Esophagus muscularis mucosa (tissue), 4 donors: Measurements from ENCODE around the gene PGA3. TPM values are rescaled to one million over a fixed set of nuclear protein-coding genes. Genes with fewer than 3 reads are reported as not detected.
"Not testable (repeated sequence)": the region's sequence is repeated elsewhere in the genome, so short reads cannot be mapped to it uniquely, and the experiment has no call there.

ENCODE experiments used
- DNase-seq: peaks from one replicate; pipeline ENCODE4 v3.0.0-alpha.2; 2017; ENCODE audit errors: extremely low spot score
- H3K27ac ChIP-seq, 4 donors: fragments of 200-600 bp; sonication (generic); replicated peaks in 1 of 4; 1 replicate in 3 of 4; 2 replicates in 1 of 4; pipeline ENCODE4 v1.5.1; 2016 to 2019; ENCODE audit warnings: mild to moderate bottlenecking in 1 of 4
- H3K27me3 ChIP-seq, 4 donors: fragments of 200-600 bp; sonication (generic); one replicate each; pipeline versions ENCODE4 v1.5.1 to v1.6.0; 2016 to 2019
- H3K36me3 ChIP-seq, 4 donors: fragments of 200-600 bp; sonication (generic); one replicate each; pipeline ENCODE4 v1.5.1; 2016 to 2019
- H3K4me1 ChIP-seq, 4 donors: fragments of 200-600 bp; sonication (generic); one replicate each; pipeline ENCODE4 v1.5.1; 2016 to 2019
- H3K4me3 ChIP-seq, 4 donors: fragments of 200-600 bp; sonication (generic); 1 replicate in 2 of 4; 2 replicates in 2 of 4; pipeline ENCODE4 v1.5.1; 2016 to 2019; ENCODE audit warnings: mild to moderate bottlenecking in 4 of 4, moderate library complexity in 1 of 4
- H3K9me3 ChIP-seq, 4 donors: fragments of 200-600 bp; sonication (generic); 1 replicate in 3 of 4; 2 replicates in 1 of 4; pipeline ENCODE4 v1.5.1; 2016 to 2019
- EP300 ChIP-seq: sonication (generic); formaldehyde crosslinking; IDR thresholded peaks from one replicate; pipeline ENCODE4 v1.6.1; 2017; ENCODE audit warnings: antibody characterized with exemption
- POLR2A ChIP-seq: fragments of 450-650 bp; IDR thresholded peaks from one replicate; pipeline ENCODE4 v1.6.1; 2017; ENCODE audit warnings: antibody characterized with exemption, moderate library complexity, mild to moderate bottlenecking, low read depth
- POLR2AphosphoS5 ChIP-seq, 2 donors: sonication (generic); formaldehyde crosslinking; IDR thresholded peaks; one replicate each; pipeline ENCODE4 v1.6.1; 2017; ENCODE audit warnings: antibody characterized with exemption in 2 of 2
- whole genome bisulfite sequencing: methylation state at CpG from one replicate; pipeline ENCODE4 v1.1.5; 2018; 5-methylcytosine and 5-hydroxymethylcytosine counted together
- intact Hi-C: fragments of 100-400 bp; cut with DNase I; formaldehyde crosslinking; loops from one replicate; pipeline ENCODE4 v1.15.1; 2023
- total RNA-seq, 4 donors: library from RNA; depleted of rRNA; stranded (reverse); fragments of >200 nt; gene quantifications; one replicate each; pipeline versions ENCODE4 v1.1.0 to v1.2.1, GENCODE V29; 2016
- TF ChIP-seq, protein P1 (sequence below), 3 experiments: fragments of 200-600 bp in 2 of 3; fragments of 450-650 bp in 1 of 3; sonication (generic) in 2 of 3; IDR thresholded peaks; one replicate each; pipeline ENCODE4 v1.5.1; 2017 to 2019; ENCODE audit warnings: antibody characterized with exemption in 3 of 3, mild to moderate bottlenecking in 2 of 3, moderate library complexity in 1 of 3

The PGA3 gene
- total RNA-seq, 4 donors from 2014 or later: 0.33 TPM; not detected in 3

DNA sequence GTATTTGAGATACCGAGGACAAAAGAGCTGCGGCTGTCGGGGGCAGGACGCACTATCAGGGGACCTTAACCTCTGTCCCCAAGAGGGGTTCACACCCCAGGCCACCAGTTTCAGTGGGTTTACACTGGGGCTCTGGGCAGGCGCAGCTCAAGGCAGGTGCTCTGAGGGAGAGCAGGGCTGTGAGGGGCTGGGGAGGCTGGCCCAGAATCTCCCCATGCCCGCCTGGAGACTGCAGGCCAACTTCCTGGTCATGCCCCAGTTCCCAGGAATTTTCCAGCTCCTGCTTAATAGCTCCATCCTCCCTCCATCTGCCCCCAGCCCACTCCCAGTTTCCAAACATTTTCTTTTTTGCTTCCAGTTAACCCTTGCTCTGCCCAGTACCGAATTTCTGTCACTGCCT lies 7.6 kb upstream of the PGA3 start:
- Histone ChIP-seq H3K4me1 (no peaks in the 10 kb centered on the region), H3K27me3 (peaks cover 0 to 35% (median 0%) of the 10 kb centered on the region in 4 donors), H3K36me3 (no peaks in the 10 kb centered on the region), H3K4me3 (no peak overlapping the region), H3K27ac (no peak overlapping the region), H3K9me3 (peaks cover 0 to 10% (median 2%) of the 10 kb centered on the region in 4 donors)
- no peak for DNase-seq
- 78% methylated on average over 7 of the region's 7 CpGs for WGBS
- intact Hi-C loops: no loop called here
- TF ChIP-seq EP300: no peak
- TF ChIP-seq POLR2AphosphoS5 (IDR thresholded peaks at IDR 0.05): no peak
- TF ChIP-seq, protein P1, sequence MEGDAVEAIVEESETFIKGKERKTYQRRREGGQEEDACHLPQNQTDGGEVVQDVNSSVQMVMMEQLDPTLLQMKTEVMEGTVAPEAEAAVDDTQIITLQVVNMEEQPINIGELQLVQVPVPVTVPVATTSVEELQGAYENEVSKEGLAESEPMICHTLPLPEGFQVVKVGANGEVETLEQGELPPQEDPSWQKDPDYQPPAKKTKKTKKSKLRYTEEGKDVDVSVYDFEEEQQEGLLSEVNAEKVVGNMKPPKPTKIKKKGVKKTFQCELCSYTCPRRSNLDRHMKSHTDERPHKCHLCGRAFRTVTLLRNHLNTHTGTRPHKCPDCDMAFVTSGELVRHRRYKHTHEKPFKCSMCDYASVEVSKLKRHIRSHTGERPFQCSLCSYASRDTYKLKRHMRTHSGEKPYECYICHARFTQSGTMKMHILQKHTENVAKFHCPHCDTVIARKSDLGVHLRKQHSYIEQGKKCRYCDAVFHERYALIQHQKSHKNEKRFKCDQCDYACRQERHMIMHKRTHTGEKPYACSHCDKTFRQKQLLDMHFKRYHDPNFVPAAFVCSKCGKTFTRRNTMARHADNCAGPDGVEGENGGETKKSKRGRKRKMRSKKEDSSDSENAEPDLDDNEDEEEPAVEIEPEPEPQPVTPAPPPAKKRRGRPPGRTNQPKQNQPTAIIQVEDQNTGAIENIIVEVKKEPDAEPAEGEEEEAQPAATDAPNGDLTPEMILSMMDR (IDR thresholded peaks at IDR 0.05): no peak
- no peak for TF ChIP-seq POLR2A

DNA sequence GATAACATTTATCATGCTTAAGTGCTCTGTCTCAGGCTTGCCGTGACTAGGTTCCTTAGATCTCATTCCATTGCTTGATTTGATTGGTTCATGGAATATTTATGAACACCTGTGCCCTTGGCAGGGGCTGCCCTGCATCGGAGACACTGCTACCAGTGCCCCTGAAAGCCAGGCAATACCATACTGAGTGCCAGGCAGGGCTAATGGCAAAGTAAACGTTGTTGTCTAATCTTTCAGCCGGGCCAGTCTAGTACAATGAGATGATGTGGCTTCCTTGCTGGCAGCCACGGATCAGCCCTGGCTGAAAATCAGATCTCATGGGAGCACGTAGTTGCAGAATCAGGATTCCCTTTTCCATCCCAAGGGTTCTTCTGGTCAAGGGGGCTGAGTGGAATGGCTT lies 5.0 kb upstream of the PGA3 start:
- Histone ChIP-seq H3K27ac (no peak overlapping the region), H3K36me3 (no peaks in the 10 kb centered on the region), H3K4me3 (no peak overlapping the region), H3K9me3 (peaks cover 0 to 10% (median 2%) of the 10 kb centered on the region in 4 donors), H3K27me3 (peaks cover 0 to 23% (median 0%) of the 10 kb centered on the region in 4 donors), H3K4me1 (no peaks in the 10 kb centered on the region)
- no peak for TF ChIP-seq EP300
- TF ChIP-seq POLR2AphosphoS5 (IDR thresholded peaks at IDR 0.05): no peak
- TF ChIP-seq POLR2A: no peak
- TF ChIP-seq, protein P1 (IDR thresholded peaks at IDR 0.05): no peak
- intact Hi-C loops: no loop called here
- WGBS: 84% methylated on average over 6 of the region's 6 CpGs
- no peak for DNase-seq

DNA sequence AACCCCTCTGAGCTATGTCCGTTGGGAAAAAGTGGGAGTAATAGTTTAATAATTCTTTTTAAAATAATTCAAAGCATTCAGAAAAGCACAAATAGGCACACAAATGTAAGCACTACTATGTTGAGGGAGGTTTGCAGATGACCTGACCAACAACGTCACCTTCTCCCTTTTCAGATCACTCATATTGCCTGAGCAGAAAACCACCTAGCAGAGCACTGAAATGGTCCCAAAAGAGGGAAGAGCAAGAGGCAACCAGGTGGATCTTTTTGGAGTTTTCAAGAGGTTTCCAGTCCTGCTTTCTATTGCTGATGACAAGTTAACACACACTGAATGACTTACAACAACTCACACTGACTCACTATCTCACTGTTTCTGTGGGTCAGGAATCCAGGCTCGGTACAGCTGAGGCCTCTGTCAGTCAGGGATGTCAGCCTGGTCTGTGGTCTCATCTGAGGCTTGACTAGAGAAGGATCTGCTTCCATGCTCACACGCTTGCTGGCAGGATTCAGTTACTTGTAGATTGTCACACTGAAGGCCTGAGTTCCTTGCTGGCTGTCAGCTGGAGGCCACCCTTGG lies 4.3 kb upstream of the PGA3 start:
- DNase-seq: no peak
- no peak for TF ChIP-seq POLR2A
- TF ChIP-seq, protein P1 (IDR thresholded peaks at IDR 0.05): no peak
- TF ChIP-seq POLR2AphosphoS5 (IDR thresholded peaks at IDR 0.05): no peak
- no peak for TF ChIP-seq EP300
- Histone ChIP-seq H3K9me3 (peaks cover 0 to 10% (median 2%) of the 10 kb centered on the region in 4 donors), H3K4me3 (no peak overlapping the region), H3K27me3 (peaks cover 0 to 23% (median 0%) of the 10 kb centered on the region in 4 donors), H3K36me3 (no peaks in the 10 kb centered on the region), H3K27ac (no peak overlapping the region), H3K4me1 (no peaks in the 10 kb centered on the region)
- intact Hi-C loops: no loop called here
- 90% methylated on average over 4 of the region's 4 CpGs for WGBS

DNA sequence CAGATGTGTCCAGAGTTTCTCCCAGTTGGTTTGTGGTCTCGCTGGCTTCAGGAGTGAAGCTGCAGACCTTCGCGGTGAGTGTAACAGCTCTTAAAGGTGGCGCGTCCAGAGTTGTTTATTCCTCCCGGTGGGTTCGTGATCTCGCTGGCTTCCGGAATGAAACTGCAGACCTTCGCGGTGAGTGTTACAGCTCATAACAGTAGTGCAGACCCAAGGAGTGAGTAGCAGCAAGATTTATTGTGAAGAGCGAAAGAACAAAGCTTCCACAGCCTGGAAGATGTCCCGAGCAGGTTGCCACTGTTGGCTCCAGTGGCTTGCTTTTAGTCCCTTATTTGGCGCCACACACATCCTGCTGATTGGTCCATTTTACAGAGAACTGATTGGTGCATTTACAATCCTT lies 1.8 kb upstream of the PGA3 start:
- H3K27ac ChIP-seq: no peak overlapping the region
- H3K4me1 ChIP-seq: no peaks in the 10 kb centered on the region
- DNase-seq: no peak
- WGBS: 85% methylated on average over 9 of the region's 14 CpGs
- intact Hi-C loops: no loop called here
- TF ChIP-seq, protein P1 (IDR thresholded peaks at IDR 0.05): no peak
- TF ChIP-seq POLR2A: no peak
- no peak for TF ChIP-seq POLR2AphosphoS5 (IDR thresholded peaks at IDR 0.05)
- TF ChIP-seq EP300: no peak
- peaks cover 0 to 10% (median 2%) of the 10 kb centered on the region in 4 donors for H3K9me3 ChIP-seq
- H3K4me3 ChIP-seq: no peak overlapping the region
- H3K27me3 ChIP-seq: peaks cover 0 to 10% (median 0%) of the 10 kb centered on the region in 4 donors
- no peaks in the 10 kb centered on the region for H3K36me3 ChIP-seq

DNA sequence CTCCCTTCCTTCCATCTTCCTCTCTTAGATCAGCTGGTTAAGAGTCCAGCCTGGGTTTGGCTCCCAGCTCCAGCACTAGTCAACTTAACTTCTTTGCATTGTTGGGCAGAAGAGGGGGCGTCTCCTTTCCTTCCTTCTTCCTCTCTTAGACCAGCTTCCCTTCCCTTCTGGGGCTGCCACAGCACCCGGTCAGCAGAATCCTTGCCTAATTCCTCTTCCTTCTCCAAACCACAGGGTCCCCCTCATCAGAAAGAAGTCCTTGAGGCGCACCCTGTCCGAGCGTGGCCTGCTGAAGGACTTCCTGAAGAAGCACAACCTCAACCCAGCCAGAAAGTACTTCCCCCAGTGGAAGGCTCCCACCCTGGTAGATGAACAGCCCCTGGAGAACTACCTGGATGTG lies 558 bp downstream of the PGA3 start:
- H3K27me3 ChIP-seq, H3K4me1 ChIP-seq, H3K27ac ChIP-seq, H3K4me3 ChIP-seq, H3K36me3 ChIP-seq, DNase-seq, H3K9me3 ChIP-seq, intact Hi-C loops: not testable (repeated sequence)
- WGBS: no CpG with 5 or more reads among the region's 5 CpGs

DNA sequence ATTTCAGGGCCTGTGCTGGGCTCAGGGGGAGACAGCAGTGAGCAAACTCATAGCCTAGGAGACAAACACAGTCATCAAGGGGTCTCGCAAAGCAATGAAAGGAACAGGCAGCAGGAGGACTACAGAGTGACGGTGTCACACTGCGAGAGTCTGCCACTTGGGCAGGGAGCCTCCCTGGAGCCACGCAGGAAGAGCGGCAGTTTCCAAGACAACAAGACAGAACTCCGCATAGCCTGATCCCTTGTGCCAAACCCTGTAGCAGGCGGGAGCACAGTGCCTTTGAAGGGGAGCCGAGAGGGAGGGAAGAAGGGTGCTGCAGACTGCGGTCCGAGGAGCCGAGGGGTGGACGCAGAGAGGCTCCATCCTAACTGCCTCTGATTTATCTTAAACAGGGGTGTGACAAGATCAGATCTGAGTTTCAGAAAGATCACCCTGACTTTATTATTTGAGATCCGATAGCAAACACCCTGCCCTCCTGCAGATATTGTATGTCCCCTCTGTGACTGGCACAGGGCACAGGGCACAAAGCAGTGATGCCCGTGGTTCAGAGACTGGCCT lies 1.3 kb downstream of the PGA3 start:
- H3K27ac ChIP-seq, H3K4me3 ChIP-seq, H3K27me3 ChIP-seq, H3K4me1 ChIP-seq, H3K36me3 ChIP-seq, intact Hi-C loops, DNase-seq, H3K9me3 ChIP-seq: not testable (repeated sequence)
- whole genome bisulfite sequencing: 64% methylated on average over 14 of the region's 14 CpGs

DNA sequence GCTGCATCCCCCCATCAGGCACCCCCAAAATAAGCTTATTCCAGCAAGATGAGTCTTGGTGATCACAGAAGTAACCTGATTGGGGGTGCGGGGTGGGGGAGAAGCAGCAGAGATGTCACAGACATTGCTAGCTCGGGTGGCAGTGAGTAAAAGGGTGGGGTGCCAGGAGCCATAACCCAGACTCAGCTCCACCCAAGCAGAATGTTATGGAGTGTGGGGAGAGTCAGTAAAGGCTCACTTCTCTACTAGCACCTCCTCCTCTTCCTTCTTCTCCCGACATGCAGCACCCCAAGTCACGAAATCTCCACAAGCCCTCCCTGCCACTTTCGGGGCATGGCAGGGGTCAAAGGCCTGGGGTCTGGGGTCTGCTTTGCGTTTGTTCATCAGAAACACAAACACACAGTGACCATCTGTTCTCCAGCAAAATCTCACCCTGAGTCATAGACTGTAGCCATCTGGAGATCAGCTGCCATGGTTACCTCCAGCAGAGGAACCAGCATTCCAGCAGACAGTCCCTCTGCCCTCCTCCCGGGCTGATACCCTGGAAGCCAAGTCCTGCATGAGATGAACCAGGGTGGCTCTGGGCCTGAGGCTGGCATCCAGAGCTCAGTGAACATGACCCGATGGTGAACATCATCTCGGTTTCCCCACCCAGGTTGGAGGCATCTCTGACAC lies 4.5 kb downstream of the PGA3 start:
- intact Hi-C loops, H3K36me3 ChIP-seq, DNase-seq, H3K27me3 ChIP-seq, H3K4me3 ChIP-seq, H3K4me1 ChIP-seq, H3K27ac ChIP-seq, H3K9me3 ChIP-seq: not testable (repeated sequence)
- no CpG with 5 or more reads among the region's 9 CpGs for WGBS

DNA sequence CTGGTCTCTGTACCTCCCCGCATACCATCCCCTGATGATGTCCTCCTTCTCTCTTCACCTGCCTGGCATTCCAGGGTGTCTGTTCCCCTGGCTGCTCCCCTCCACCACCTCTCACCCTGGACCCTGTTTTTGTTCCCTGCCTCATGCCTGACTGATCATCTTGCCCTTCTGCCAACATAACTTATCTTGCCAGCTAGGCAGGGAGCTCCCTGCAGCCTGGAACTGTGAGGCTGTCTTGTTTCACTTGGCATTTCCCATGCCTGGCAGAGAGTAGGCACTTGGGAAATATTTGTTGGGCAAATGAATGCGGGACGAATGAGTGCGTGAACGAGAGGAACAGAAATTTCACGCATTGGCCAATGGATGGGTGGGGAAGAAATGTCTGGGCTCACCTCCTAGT lies 7.3 kb downstream of the PGA3 start:
- WGBS: no CpG with 5 or more reads among the region's 6 CpGs
- H3K27me3 ChIP-seq, H3K4me1 ChIP-seq, DNase-seq, H3K9me3 ChIP-seq, H3K4me3 ChIP-seq, H3K27ac ChIP-seq, H3K36me3 ChIP-seq, intact Hi-C loops: not testable (repeated sequence)
